Measurements from ENCODE around the gene CIT.
A peak's percentile ranks its signal among the peaks of the same experiment; 100 is the strongest.

The CIT gene

GRCh38 chr12:119804011-119804641 lies 73.0 kb downstream of the CIT start:
- peak; percentile 57 for DNase-seq (ENCODE audit: low spot score)

- DNase-seq (ENCODE audit: low spot score), result no peak
Observed at GRCh38 chr12:119803381-119803791, 73.7 kb downstream of the CIT start.

GRCh38 chr12:119802472-119802871 lies 74.6 kb downstream of the CIT start:
- DNase-seq (ENCODE audit: low spot score), result no peak

- no peak for DNase-seq (ENCODE audit: low spot score)
Observed at GRCh38 chr12:119797090-119797489, 80.0 kb downstream of the CIT start.

- no peak for DNase-seq (ENCODE audit: low spot score)
Observed at GRCh38 chr12:119796292-119796691, 80.8 kb downstream of the CIT start.

GRCh38 chr12:119791453-119791852 lies 85.7 kb downstream of the CIT start:
- DNase-seq (ENCODE audit: low spot score), result no peak

- no peak for DNase-seq (ENCODE audit: low spot score)
Observed at GRCh38 chr12:119788786-119789185, 88.3 kb downstream of the CIT start.

- no peak for DNase-seq (ENCODE audit: low spot score)
Observed at GRCh38 chr12:119786539-119786938, 90.6 kb downstream of the CIT start.

GRCh38 chr12:119784673-119785072 lies 92.4 kb downstream of the CIT start:
- no peak for DNase-seq (ENCODE audit: low spot score)

GRCh38 chr12:119783787-119784186 lies 93.3 kb downstream of the CIT start:
- no peak for DNase-seq (ENCODE audit: low spot score)

- no peak for DNase-seq (ENCODE audit: low spot score)
Observed at GRCh38 chr12:119781804-119782203, 95.3 kb downstream of the CIT start.

- peak; percentile 51 for DNase-seq (ENCODE audit: low spot score)
Observed at GRCh38 chr12:119780786-119781434, 96.2 kb downstream of the CIT start.

GRCh38 chr12:119775246-119775895 lies 101.7 kb downstream of the CIT start:
- DNase-seq (ENCODE audit: low spot score), result no peak

- DNase-seq (ENCODE audit: low spot score), result no peak
Observed at GRCh38 chr12:119772431-119772830, 104.7 kb downstream of the CIT start.

- DNase-seq (ENCODE audit: low spot score), result no peak
Observed at GRCh38 chr12:119770146-119770545, 107.0 kb downstream of the CIT start.

- DNase-seq (ENCODE audit: low spot score), result no peak
Observed at GRCh38 chr12:119762619-119763018, 114.5 kb downstream of the CIT start.

- no peak for DNase-seq (ENCODE audit: low spot score)
Observed at GRCh38 chr12:119758722-119759121, 118.4 kb downstream of the CIT start.

GRCh38 chr12:119758234-119758633 lies 118.9 kb downstream of the CIT start:
- no peak for DNase-seq (ENCODE audit: low spot score)

GRCh38 chr12:119751961-119752360 lies 125.2 kb downstream of the CIT start:
- no peak for DNase-seq (ENCODE audit: low spot score)

GRCh38 chr12:119749666-119750065 lies 127.5 kb downstream of the CIT start:
- DNase-seq (ENCODE audit: low spot score), result no peak

- no peak for DNase-seq (ENCODE audit: low spot score)
Observed at GRCh38 chr12:119748497-119748896, 128.6 kb downstream of the CIT start.

GRCh38 chr12:119746169-119746568 lies 131.0 kb downstream of the CIT start:
- DNase-seq (ENCODE audit: low spot score), result no peak

GRCh38 chr12:119744900-119745606 lies 132.1 kb downstream of the CIT start:
- no peak for DNase-seq (ENCODE audit: low spot score)
